NCI-H524 (cell line): ENCODE results near the gene RBM23.
A peak's percentile ranks its signal among the peaks of the same experiment; 100 is the strongest.
"Not testable (repeated sequence)": the region's sequence is repeated elsewhere in the genome, so short reads cannot be mapped to it uniquely, and the experiment has no call there.

Experiments used
- DNase-seq, 2 experiments: peaks; one replicate each; lab custom pipeline; 2025; lab: John Stamatoyannopoulos, UW

Gene RBM23

GRCh38 chr14:22864979-22865378 lies 54.0 kb downstream of the RBM23 start:
- no peak for DNase-seq

- DNase-seq = no peak
Measured at GRCh38 chr14:22861651-22862050, 57.3 kb downstream of the RBM23 start.

GRCh38 chr14:22860377-22860776 lies 58.6 kb downstream of the RBM23 start:
- DNase-seq = not testable (repeated sequence)

DNA sequence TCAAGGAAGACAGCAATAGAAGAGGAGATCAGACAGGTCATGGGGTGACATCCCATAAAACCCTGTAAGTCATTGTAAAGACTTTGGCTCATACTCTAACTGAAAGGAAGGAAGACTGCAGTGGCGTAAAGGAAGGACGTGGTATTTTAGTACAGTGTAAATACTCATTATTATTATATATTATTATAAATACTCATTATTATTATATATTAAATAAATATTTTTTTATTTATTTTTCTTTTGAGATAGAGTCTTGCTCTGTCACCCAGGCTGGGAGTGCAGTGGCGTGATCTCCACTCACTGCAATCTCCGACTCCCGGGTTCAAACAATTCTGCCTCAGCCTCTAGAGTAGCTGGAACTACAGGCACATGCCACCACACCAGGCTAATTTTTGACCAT lies 62.5 kb downstream of the RBM23 start:
- DNase-seq = no peak

DNA sequence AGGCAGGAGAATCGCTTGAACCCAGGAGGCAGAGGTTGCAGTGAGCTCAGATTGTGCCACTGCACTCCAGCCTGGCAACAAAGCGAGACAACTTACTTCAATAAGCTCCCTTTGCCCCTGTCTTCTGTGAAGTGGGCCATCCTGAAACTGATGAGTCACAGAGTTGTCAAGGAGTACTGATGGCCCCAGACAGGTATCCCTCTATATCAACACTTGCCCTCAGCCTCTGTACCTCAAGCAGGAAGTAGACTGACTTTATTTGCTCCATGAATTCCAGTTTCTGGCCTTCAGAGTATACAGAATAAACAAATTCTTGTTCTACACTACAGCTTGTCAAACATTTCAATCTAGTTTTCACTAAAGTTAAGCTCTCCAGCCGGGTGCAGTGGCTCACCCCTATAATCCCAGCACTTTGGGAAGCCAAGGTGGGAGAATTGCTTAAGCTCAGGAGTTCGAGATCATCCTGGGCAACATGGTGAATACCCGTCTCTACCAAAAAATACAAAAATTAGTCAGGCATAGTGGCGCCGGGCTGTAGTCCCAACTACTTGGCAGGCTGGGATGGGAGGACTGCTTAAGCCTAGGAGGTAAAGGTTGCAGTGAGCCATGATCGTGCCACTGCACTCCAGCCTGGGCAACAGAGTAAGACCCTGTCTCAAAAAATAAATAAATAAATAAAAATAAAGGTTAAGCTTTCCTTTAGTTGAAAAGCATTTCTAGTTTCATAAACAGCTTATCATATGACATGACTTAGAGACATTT lies 63.8 kb downstream of the RBM23 start:
- no peak for DNase-seq

GRCh38 chr14:22854296-22854695 lies 64.7 kb downstream of the RBM23 start:
- DNase-seq = not testable (repeated sequence)

- DNase-seq = peak; percentile 99
Measured at GRCh38 chr14:22852940-22853767, 65.8 kb downstream of the RBM23 start.

- DNase-seq = no peak
Measured at GRCh38 chr14:22852599-22852939, 66.4 kb downstream of the RBM23 start.

DNA sequence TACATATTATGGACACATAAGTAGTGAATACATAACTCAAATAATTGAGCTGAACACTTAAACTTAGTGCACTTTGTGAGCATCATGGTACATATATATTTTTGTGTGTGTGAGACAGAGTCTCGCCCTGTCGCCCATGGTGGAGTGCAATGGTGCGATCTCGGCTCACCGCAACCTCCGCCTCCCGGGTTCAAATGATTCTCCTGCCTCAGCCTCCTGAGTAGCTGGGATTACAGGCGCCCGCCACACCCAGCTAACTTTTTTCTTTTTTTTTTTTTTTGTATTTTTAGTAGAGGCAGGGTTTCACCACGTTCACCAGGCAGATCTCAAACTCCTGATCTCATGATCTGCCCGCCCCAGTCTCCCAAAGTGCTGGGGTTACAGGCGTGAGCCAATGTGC lies 66.8 kb downstream of the RBM23 start:
- not testable (repeated sequence) for DNase-seq

GRCh38 chr14:22850944-22851764 lies 67.8 kb downstream of the RBM23 start:
- DNase-seq = no peak

GRCh38 chr14:22849212-22849819 lies 69.6 kb downstream of the RBM23 start:
- no peak for DNase-seq

GRCh38 chr14:22848351-22849164 lies 70.4 kb downstream of the RBM23 start:
- peak in 1 of 2 experiments; percentile 61 for DNase-seq

DNA sequence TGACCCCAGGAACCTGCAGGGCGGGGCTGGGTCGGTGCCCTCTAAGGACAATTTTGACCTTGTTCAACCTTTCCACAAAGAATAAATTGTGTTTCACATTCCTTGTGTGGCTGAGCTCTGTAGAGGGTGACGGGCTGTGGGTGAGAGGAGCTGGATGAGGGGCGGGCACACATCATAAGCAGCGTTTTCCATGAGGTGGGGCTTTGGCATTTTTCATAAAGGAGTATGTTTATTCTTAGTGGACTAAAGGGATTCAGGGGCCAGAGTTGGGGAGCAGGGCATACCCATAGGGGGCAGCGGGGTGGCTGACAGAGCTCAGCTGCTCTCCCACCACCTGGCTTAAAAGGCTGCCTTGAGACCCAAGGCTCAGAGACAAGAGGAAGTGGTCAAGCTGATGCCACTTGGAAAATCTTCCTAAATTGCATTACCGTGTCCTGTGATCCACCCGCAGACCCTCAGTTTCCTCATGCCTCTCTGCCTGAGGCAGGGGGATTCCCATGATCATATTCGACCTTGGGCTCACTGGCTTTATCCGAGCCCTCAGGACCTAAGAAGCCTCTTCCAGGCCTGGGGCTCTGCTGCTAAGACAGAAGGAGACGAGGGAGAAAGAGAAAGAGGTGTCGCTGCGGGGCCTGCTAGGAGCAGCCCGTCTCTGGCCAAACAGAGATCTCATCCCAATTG lies 71.1 kb downstream of the RBM23 start:
- peak in 1 of 2 experiments; percentile 24 for DNase-seq

GRCh38 chr14:22846811-22847307 lies 72.1 kb downstream of the RBM23 start:
- no peak for DNase-seq

- DNase-seq = no peak
Measured at GRCh38 chr14:22845821-22846625, 72.9 kb downstream of the RBM23 start.

- no peak for DNase-seq
Measured at GRCh38 chr14:22845103-22845394, 73.9 kb downstream of the RBM23 start.

DNA sequence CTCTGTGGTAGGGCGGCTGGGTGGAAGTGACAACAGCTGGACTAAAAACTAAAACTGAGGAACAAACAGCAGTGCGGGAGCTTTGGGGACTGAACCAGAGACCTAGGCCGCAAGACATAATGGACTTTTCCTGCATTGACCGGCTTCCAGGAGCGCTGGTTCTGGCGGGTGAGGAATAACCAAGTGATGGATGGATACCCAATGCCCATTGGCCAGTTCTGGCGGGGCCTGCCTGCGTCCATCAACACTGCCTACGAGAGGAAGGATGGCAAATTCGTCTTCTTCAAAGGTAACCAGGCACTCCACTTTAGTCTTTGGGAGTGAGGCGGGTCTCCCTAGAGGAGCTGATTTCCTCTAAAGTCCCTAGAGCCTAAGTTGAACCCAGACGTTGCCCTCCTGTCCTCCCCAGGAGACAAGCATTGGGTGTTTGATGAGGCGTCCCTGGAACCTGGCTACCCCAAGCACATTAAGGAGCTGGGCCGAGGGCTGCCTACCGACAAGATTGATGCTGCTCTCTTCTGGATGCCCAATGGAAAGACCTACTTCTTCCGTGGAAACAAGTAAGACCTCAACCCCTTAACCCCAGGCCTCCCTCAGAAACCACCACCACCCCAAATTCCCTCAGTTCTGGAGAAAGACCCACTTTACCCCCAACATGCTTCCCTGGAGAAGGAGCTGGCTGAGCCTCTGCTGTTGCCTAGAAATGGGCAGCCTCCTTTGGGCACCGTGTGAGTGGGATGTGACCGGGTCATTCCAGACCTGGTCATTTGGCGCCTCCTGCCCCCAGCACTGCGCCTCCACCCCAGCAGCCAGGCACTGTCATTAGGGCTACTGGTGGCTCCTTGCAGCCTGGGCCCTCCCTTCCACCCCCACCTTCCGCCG lies 74.5 kb downstream of the RBM23 start:
- no peak for DNase-seq
